ENCODE measurements around the gene ACTL6A.

Gene ACTL6A

GRCh38 chr3:179544981-179545645 is 17.6 kb upstream of the ACTL6A start:
- TF ChIP-seq SIN3A (IDR thresholded peaks at IDR 0.05; ENCODE audit: borderline replicate concordance, insufficient read depth, low read length) (no peak), POLR2AphosphoS5 (IDR thresholded peaks at IDR 0.05; ENCODE audit: low read depth, low read length) (no peak), FOXP2 (optimal IDR thresholded peaks at IDR 0.05; ENCODE audit: borderline replicate concordance, extremely low read depth, extremely low read length, insufficient read depth) (no peak), TAF1 (IDR thresholded peaks at IDR 0.05; ENCODE audit: borderline replicate concordance, insufficient read depth, low read length) (no peak), REST (IDR thresholded peaks at IDR 0.05; ENCODE audit: insufficient read depth in 1 of 2, low read depth in 2 of 2, low read length in 2 of 2) (0 out of 4 replicates have a peak, but pooled peaks of 1 of the 2 experiments have one; percentile 9)

GRCh38 chr3:179546814-179547241 is 15.9 kb upstream of the ACTL6A start:
- TF ChIP-seq TAF1 (IDR thresholded peaks at IDR 0.05; ENCODE audit: borderline replicate concordance, insufficient read depth, low read length) (no peak), POLR2AphosphoS5 (IDR thresholded peaks at IDR 0.05; ENCODE audit: low read depth, low read length) (no peak), FOXP2 (optimal IDR thresholded peaks at IDR 0.05; ENCODE audit: borderline replicate concordance, extremely low read depth, extremely low read length, insufficient read depth) (no peak)

- TF ChIP-seq TAF1 (IDR thresholded peaks at IDR 0.05; ENCODE audit: borderline replicate concordance, insufficient read depth, low read length) (no peak), POLR2AphosphoS5 (IDR thresholded peaks at IDR 0.05; ENCODE audit: low read depth, low read length) (no peak), FOXP2 (optimal IDR thresholded peaks at IDR 0.05; ENCODE audit: borderline replicate concordance, extremely low read depth, extremely low read length, insufficient read depth) (no peak), SIN3A (IDR thresholded peaks at IDR 0.05; ENCODE audit: borderline replicate concordance, insufficient read depth, low read length) (no peak), REST (IDR thresholded peaks at IDR 0.05; ENCODE audit: insufficient read depth in 1 of 2, low read depth in 2 of 2, low read length in 2 of 2) (no peak)
Measured at GRCh38 chr3:179551349-179552105, 11.2 kb upstream of the ACTL6A start.

GRCh38 chr3:179558742-179559364 is 3.9 kb upstream of the ACTL6A start:
- TF ChIP-seq TAF1 (IDR thresholded peaks at IDR 0.05; ENCODE audit: borderline replicate concordance, insufficient read depth, low read length) = no peak

GRCh38 chr3:179560791-179561190 is 1.9 kb upstream of the ACTL6A start:
- TF ChIP-seq REST (IDR thresholded peaks at IDR 0.05; ENCODE audit: insufficient read depth in 1 of 2, low read depth in 2 of 2, low read length in 2 of 2) = no peak
- TF ChIP-seq SIN3A (IDR thresholded peaks at IDR 0.05; ENCODE audit: borderline replicate concordance, insufficient read depth, low read length) = no peak
- no peak for TF ChIP-seq FOXP2 (optimal IDR thresholded peaks at IDR 0.05; ENCODE audit: borderline replicate concordance, extremely low read depth, extremely low read length, insufficient read depth)
- TF ChIP-seq POLR2AphosphoS5 (IDR thresholded peaks at IDR 0.05; ENCODE audit: low read depth, low read length) = no peak
- no peak for TF ChIP-seq TAF1 (IDR thresholded peaks at IDR 0.05; ENCODE audit: borderline replicate concordance, insufficient read depth, low read length)

Measured in PFSK-1 (cell line).